Thyroid gland (tissue), 4 donors: ENCODE results near the gene UNC13C. TPM values are rescaled to one million over a fixed set of nuclear protein-coding genes. Genes with fewer than 3 reads are reported as not detected.

Experiments used
- DNase-seq, 2 donors: peaks; one replicate each; pipeline ENCODE4 v3.0.0-alpha.2; 2019
- H3K27ac ChIP-seq, 3 donors: fragments of 200-600 bp; sonication (generic); 1 replicate in 2 of 3; 2 replicates in 1 of 3; pipeline ENCODE4 v1.5.1; 2016 to 2019; ENCODE audit warnings: mild to moderate bottlenecking in 1 of 3, moderate library complexity in 1 of 3
- H3K27me3 ChIP-seq: fragments of 200-600 bp; sonication (generic); one replicate; pipeline ENCODE4 v1.5.1; 2019
- H3K36me3 ChIP-seq, 2 donors: fragments of 200-600 bp; sonication (generic); one replicate each; pipeline ENCODE4 v1.5.1; 2016 to 2019
- H3K4me1 ChIP-seq, 2 donors: fragments of 200-600 bp; sonication (generic); one replicate each; pipeline ENCODE4 v1.5.1; 2017 to 2019
- H3K4me3 ChIP-seq, 3 donors: fragments of 200-600 bp; sonication (generic); replicated peaks in 1 of 3; 1 replicate in 2 of 3; 2 replicates in 1 of 3; pipeline ENCODE4 v1.5.1; 2016; ENCODE audit warnings: mild to moderate bottlenecking in 1 of 3
- H3K9me3 ChIP-seq: fragments of 200-600 bp; sonication (generic); one replicate; pipeline ENCODE4 v1.5.1; 2017
- POLR2A ChIP-seq, 2 donors: fragments of 450-650 bp; IDR thresholded peaks; one replicate each; pipeline ENCODE4 v1.6.1; 2017; ENCODE audit warnings: antibody characterized with exemption in 2 of 2, mild to moderate bottlenecking in 2 of 2, moderate library complexity in 1 of 2
- WGBS, 2 donors: methylation state at CpG; one replicate each; pipeline ENCODE4 v1.1.5; 2017; 5-methylcytosine and 5-hydroxymethylcytosine counted together
- intact Hi-C: fragments of 100-400 bp; cut with DNase I; formaldehyde crosslinking; loops from one replicate; pipeline ENCODE4 v1.15.1; 2023
- total RNA-seq, 4 donors: library from RNA; depleted of rRNA; stranded (reverse); fragments of >200 nt; gene quantifications; one replicate each; pipeline ENCODE4 v1.2.3, GENCODE V29; 2016
- TF ChIP-seq, protein P1 (sequence below), 6 experiments: fragments of 200-600 bp in 3 of 6; fragments of 450-650 bp in 3 of 6; sonication (generic) in 3 of 6; IDR thresholded peaks; one replicate each; pipeline ENCODE4 v1.5.1; 2016 to 2019; ENCODE audit warnings: antibody characterized with exemption in 6 of 6, mild to moderate bottlenecking in 2 of 6, inconsistent platforms in 1 of 6, moderate library complexity in 1 of 6

Gene UNC13C
- total RNA-seq, 4 donors from 2014 or later: 1.1 to 10.6 (median 7.5) TPM

DNA sequence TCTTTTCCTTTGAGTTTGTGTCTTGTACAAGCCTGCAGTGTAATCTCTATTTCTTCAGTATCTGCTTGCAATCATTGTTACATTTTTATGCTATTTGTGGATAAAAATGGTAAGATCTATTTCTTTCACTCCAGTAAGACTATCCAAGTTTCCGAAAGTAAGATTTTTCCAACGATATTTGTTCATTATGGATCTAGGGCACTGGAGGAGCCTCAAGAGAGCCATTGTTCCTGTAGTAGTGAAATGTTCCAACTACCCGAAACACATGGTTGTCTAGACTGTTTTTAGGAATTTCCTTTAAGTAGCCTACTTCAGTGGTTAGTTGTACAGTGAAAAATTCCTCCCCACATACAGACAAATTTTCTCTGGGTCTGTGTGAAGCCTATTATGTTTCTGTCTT lies 621.1 kb downstream of the UNC13C start:
- Histone ChIP-seq H3K4me3 (no peak overlapping the region), H3K36me3 (no peaks in the 10 kb centered on the region), H3K27ac (no peak overlapping the region), H3K4me1 (no peaks in the 10 kb centered on the region), H3K27me3 (no peaks in the 10 kb centered on the region), H3K9me3 (no peaks in the 10 kb centered on the region)
- TF ChIP-seq POLR2A (IDR thresholded peaks at IDR 0.05): no peak
- TF ChIP-seq, protein P1, sequence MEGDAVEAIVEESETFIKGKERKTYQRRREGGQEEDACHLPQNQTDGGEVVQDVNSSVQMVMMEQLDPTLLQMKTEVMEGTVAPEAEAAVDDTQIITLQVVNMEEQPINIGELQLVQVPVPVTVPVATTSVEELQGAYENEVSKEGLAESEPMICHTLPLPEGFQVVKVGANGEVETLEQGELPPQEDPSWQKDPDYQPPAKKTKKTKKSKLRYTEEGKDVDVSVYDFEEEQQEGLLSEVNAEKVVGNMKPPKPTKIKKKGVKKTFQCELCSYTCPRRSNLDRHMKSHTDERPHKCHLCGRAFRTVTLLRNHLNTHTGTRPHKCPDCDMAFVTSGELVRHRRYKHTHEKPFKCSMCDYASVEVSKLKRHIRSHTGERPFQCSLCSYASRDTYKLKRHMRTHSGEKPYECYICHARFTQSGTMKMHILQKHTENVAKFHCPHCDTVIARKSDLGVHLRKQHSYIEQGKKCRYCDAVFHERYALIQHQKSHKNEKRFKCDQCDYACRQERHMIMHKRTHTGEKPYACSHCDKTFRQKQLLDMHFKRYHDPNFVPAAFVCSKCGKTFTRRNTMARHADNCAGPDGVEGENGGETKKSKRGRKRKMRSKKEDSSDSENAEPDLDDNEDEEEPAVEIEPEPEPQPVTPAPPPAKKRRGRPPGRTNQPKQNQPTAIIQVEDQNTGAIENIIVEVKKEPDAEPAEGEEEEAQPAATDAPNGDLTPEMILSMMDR (IDR thresholded peaks at IDR 0.05): no peak
- 79 to 89% methylated on average over 3 of the region's 3 CpGs for WGBS, 2 donors
- DNase-seq: no peak
- intact Hi-C loops: no loop called here

GRCh38 chr15:54605043-54605442 lies 626.8 kb downstream of the UNC13C start:
- no peaks in the 10 kb centered on the region for H3K4me1 ChIP-seq
- no peak overlapping the region for H3K27ac ChIP-seq
- DNase-seq: no peak
- WGBS, 2 donors: 45 to 54% methylated on average over 2 of the region's 2 CpGs
- H3K4me3 ChIP-seq: no peak overlapping the region
- intact Hi-C loops: no loop called here
- H3K27me3 ChIP-seq: no peaks in the 10 kb centered on the region
- no peaks in the 10 kb centered on the region for H3K9me3 ChIP-seq
- H3K36me3 ChIP-seq: no peaks in the 10 kb centered on the region
- TF ChIP-seq POLR2A (IDR thresholded peaks at IDR 0.05): no peak
- TF ChIP-seq, protein P1 (IDR thresholded peaks at IDR 0.05): no peak

GRCh38 chr15:54605556-54605955 lies 627.3 kb downstream of the UNC13C start:
- Histone ChIP-seq H3K27ac (no peak overlapping the region), H3K4me3 (no peak overlapping the region), H3K9me3 (no peaks in the 10 kb centered on the region), H3K36me3 (no peaks in the 10 kb centered on the region), H3K27me3 (no peaks in the 10 kb centered on the region), H3K4me1 (no peaks in the 10 kb centered on the region)
- TF ChIP-seq, protein P1 (IDR thresholded peaks at IDR 0.05): no peak
- 73 to 85% methylated on average over 4 of the region's 4 CpGs for WGBS, 2 donors
- intact Hi-C loops: no loop called here
- DNase-seq: no peak

GRCh38 chr15:54608876-54609835 lies 630.9 kb downstream of the UNC13C start:
- no peaks in the 10 kb centered on the region for H3K27me3 ChIP-seq
- DNase-seq: no peak
- H3K36me3 ChIP-seq: no peaks in the 10 kb centered on the region
- no peak overlapping the region for H3K4me3 ChIP-seq
- intact Hi-C loops: no loop called here
- WGBS, 2 donors: 90 to 100% methylated on average over 1 of the region's 1 CpG
- H3K27ac ChIP-seq: no peak overlapping the region
- TF ChIP-seq POLR2A (IDR thresholded peaks at IDR 0.05): no peak
- TF ChIP-seq, protein P1 (IDR thresholded peaks at IDR 0.05): no peak
- H3K9me3 ChIP-seq: no peaks in the 10 kb centered on the region
- no peaks in the 10 kb centered on the region for H3K4me1 ChIP-seq

GRCh38 chr15:54618120-54618519 lies 639.9 kb downstream of the UNC13C start:
- Histone ChIP-seq H3K27ac (no peak overlapping the region), H3K9me3 (no peaks in the 10 kb centered on the region), H3K4me1 (no peaks in the 10 kb centered on the region), H3K36me3 (no peaks in the 10 kb centered on the region), H3K27me3 (no peaks in the 10 kb centered on the region), H3K4me3 (no peak overlapping the region)
- intact Hi-C loops: no loop called here
- 61 to 72% methylated on average over 2 of the region's 2 CpGs for WGBS, 2 donors
- no peak for TF ChIP-seq POLR2A (IDR thresholded peaks at IDR 0.05)
- TF ChIP-seq, protein P1 (IDR thresholded peaks at IDR 0.05): no peak
- no peak for DNase-seq
